ENCODE data around the gene PFKFB3. TPM values are rescaled to one million over a fixed set of nuclear protein-coding genes. Genes with fewer than 3 reads are reported as not detected.
A peak's percentile ranks its signal among the peaks of the same experiment; 100 is the strongest.

The PFKFB3 gene
- total and polyA plus RNA-seq, 9 donors = 15.3 to 60.8 (median 40.2) TPM

DNA sequence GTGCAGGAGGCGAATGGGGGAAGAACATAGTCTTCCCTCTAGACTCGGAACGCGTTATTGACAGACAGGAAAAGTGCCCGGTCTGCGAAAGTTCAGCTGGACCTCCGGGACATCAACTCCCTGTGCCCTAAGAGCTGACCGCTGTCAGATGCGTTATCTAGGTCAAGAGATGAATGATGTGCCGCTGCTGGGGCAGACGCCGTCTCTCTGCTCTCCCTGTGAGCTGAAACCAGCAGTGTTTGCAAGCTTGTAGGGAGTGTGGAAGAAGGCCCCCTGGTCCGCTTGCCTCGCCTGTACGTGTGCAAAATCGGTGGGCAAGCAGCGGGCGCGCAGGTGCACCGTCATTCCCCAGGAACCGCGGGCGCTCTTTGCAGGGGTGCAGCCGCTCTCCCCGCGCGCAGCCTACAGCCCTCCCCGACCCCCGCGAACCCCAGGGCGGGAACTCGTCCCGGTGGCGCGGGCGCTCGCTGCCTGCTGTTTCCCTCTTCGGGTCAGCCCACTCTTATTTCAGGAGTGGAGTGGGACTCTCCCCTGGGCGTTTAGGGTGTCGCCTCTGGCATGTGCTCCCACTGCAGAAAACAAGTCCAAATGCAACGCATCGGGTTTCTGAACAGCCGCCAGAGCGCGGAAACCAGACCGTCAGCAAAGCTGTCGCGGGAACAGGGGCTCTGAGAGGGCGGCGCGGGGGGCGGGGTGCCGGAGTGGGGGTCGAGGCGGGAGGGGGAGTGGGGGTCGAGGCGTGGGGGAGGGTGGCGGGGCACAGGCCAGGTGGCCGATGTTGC lies 1.8 kb upstream of the PFKFB3 start:
- Histone ChIP-seq H3K9me3 (no peaks in the 10 kb centered on the region), H3K27ac (peak overlapping the region; percentile 85 to 89), H3K27me3 (no peaks in the 10 kb centered on the region), H3K4me1 (ENCODE audit: insufficient read depth) (peaks cover 12% of the 10 kb centered on the region), H3K36me3 (no peaks in the 10 kb centered on the region), H3K4me3 (peak overlapping the region; percentile 83)
- TF ChIP-seq, protein P1, sequence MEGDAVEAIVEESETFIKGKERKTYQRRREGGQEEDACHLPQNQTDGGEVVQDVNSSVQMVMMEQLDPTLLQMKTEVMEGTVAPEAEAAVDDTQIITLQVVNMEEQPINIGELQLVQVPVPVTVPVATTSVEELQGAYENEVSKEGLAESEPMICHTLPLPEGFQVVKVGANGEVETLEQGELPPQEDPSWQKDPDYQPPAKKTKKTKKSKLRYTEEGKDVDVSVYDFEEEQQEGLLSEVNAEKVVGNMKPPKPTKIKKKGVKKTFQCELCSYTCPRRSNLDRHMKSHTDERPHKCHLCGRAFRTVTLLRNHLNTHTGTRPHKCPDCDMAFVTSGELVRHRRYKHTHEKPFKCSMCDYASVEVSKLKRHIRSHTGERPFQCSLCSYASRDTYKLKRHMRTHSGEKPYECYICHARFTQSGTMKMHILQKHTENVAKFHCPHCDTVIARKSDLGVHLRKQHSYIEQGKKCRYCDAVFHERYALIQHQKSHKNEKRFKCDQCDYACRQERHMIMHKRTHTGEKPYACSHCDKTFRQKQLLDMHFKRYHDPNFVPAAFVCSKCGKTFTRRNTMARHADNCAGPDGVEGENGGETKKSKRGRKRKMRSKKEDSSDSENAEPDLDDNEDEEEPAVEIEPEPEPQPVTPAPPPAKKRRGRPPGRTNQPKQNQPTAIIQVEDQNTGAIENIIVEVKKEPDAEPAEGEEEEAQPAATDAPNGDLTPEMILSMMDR (IDR thresholded peaks at IDR 0.05) = no peak
- no peak for TF ChIP-seq EP300 (IDR thresholded peaks at IDR 0.05)
- TF ChIP-seq POLR2A (IDR thresholded peaks at IDR 0.05) = no peak
- WGBS, 3 donors = 0 to 2% (median 1%) methylated on average over 36 to 59 of the region's 59 CpGs
- peak; percentile 55 to 71 (median 69) for DNase-seq
- intact Hi-C loops (cut with DNase I) = loop anchor here in 3 of 4 donors (5.0 to 10.0 kb wide), 4 partner anchors 56 to 201 kb away; no protein-coding TSS in a partner anchor

DNA sequence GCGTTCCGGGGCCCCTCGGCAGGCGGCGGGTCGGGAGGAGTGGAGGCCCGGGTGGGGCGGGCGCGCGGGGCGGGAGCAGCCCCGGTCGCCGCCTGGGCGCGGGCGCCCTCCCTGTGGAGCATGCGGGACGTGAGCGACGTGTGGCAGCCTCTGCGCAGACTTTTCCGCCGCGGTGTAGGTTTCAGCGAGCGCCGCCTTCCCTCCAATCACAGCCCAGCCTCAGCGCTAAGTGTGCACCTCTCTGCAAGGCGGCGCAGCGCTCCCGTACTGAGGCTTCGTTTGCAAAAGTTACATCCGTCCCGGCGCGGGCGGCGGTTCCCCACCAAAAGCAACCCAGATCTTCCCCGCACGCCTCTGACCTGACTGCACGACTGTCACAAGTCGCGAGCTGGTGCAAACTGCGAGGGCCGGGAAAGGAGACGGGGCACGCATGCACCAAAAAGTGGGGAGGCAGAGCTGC lies 1.2 kb upstream of the PFKFB3 start:
- intact Hi-C loops (cut with DNase I) = loop anchor here in 3 of 4 donors (5.0 to 10.0 kb wide), 4 partner anchors 57 to 201 kb away; no protein-coding TSS in a partner anchor
- no peak for TF ChIP-seq EP300 (IDR thresholded peaks at IDR 0.05)
- Histone ChIP-seq H3K27me3 (no peaks in the 10 kb centered on the region), H3K27ac (peak overlapping the region; percentile 85 to 89), H3K4me1 (ENCODE audit: insufficient read depth) (peaks cover 12% of the 10 kb centered on the region), H3K4me3 (peak overlapping the region; percentile 83), H3K9me3 (no peaks in the 10 kb centered on the region), H3K36me3 (no peaks in the 10 kb centered on the region)
- 0 to 1% (median 1%) methylated on average over 38 to 49 of the region's 50 CpGs for WGBS, 3 donors
- peak in 4 of 5 donors; percentile 56 to 75 (median 67) for DNase-seq

DNA sequence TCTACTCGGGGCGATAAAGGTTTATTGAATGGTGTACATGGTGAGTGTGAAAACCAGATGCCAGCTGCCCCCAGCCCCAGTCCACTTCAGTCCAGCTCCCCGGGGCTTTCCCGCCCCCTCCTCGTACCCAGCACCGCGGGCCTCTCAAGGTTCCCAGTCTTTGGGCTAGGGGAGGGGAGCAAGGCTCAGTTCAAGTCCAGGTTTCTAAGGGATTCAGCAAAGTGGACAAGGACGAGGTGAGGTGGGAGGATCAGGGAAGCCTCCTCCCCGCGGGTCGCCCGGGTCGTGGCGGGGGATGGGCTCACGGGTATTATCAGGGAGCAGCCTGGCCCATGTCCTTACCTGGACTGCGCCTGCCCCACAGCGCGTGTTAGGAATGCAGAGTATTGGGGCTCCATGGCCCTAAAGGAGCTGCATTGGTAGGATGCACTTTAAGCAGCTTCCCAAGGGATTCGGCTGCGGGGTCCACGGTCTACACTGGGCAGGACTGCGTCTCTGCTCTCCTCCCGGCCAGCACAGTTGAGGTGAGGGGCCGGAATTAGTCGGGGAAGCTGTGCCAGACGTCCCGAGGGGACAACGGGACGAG lies 541 bp upstream of the PFKFB3 start:
- peak overlapping the region; percentile 83 for H3K4me3 ChIP-seq
- TF ChIP-seq POLR2A (IDR thresholded peaks at IDR 0.05) (no peak), EP300 (IDR thresholded peaks at IDR 0.05) (no peak)
- TF ChIP-seq, protein P1 (IDR thresholded peaks at IDR 0.05) = no peak
- peak overlapping the region; percentile 54 to 89 for H3K27ac ChIP-seq
- H3K27me3 ChIP-seq = no peaks in the 10 kb centered on the region
- DNase-seq = no peak
- intact Hi-C loops (cut with DNase I) = loop anchor here in 3 of 4 donors (2.0 to 10.0 kb wide), 6 partner anchors 39 to 200 kb away; no protein-coding TSS in a partner anchor
- H3K9me3 ChIP-seq = no peaks in the 10 kb centered on the region
- WGBS, 3 donors = 2 to 3% (median 2%) methylated on average over 29 of the region's 29 CpGs
- H3K4me1 ChIP-seq (ENCODE audit: insufficient read depth) = peaks cover 12% of the 10 kb centered on the region
- no peaks in the 10 kb centered on the region for H3K36me3 ChIP-seq

DNA sequence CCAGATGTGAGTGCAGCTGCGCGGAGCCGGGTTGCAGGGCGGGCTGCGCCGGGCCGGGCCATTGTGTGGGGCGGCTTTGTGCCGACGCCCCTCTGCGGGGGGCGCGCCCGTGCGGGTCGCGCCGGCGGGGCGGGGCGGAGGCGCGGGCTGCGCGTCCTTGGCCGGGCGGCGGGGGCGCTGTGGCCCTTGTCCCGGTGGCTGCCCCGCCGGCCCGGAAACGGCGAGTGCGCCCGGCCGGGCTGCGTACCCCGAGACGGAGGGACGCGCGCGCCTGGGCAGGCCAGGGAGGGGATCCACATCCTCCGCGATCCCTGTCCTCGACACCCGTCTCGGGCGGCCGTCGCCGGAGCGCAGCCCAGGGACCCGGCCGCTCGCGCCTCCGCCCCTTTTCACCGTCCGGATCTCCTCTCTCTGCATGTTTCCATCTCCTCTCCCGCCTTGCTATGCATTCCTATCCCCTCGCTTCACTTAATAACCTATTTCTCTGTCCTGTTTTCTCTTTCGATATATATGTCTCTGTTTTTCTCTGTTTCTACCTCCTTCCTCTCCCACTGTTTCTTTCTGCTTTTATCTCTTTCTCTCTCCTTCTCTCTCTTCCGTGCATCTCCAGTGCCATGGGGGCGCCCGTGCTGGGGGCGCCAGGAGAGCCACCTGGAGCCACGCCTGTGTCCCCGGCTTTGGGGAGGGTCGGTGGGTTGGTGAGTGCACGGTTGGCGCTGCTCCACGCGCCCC lies 765 bp downstream of the PFKFB3 start:
- H3K27ac ChIP-seq = peak overlapping the region; percentile 87 to 89
- intact Hi-C loops (cut with DNase I) = loop anchor here in 3 of 4 donors (2.0 to 10.0 kb wide), 6 partner anchors 41 to 199 kb away; no protein-coding TSS in a partner anchor
- no peaks in the 10 kb centered on the region for H3K27me3 ChIP-seq
- DNase-seq = peak; percentile 62 to 81 (median 73)
- H3K36me3 ChIP-seq = no peaks in the 10 kb centered on the region
- H3K9me3 ChIP-seq = no peaks in the 10 kb centered on the region
- H3K4me3 ChIP-seq = peak overlapping the region; percentile 83
- 0 to 1% (median 0%) methylated on average over 57 to 75 of the region's 76 CpGs for WGBS, 3 donors
- TF ChIP-seq EP300 (IDR thresholded peaks at IDR 0.05) = no peak
- TF ChIP-seq, protein P1 (IDR thresholded peaks at IDR 0.05) = peak in 2 of 3 donors; percentile 22 to 55
- peaks cover 12% of the 10 kb centered on the region for H3K4me1 ChIP-seq (ENCODE audit: insufficient read depth)
